K562 (cell line): ENCODE data around the gene EVA1A.

Source experiments
- NR1H2 ChIP-seq: sonication (generic); formaldehyde crosslinking; IDR thresholded peaks from 2 replicates; pipeline ENCODE4 v1.4.0; 2020; ENCODE audit warnings: mild to moderate bottlenecking, missing genetic modification reagents
- PTBP1 ChIP-seq: fragments of 200-400 bp; formaldehyde crosslinking; IDR thresholded peaks from 2 replicates; pipeline ENCODE4 v1.6.1; 2017; ENCODE audit warnings: low read depth, low read length
- TF ChIP-seq, protein P1 (sequence below): fragments of 450-650 bp; IDR thresholded peaks from 2 replicates; pipeline ENCODE4 v1.6.1; 2016
- TF ChIP-seq, protein P2 (sequence below), 2 experiments: fragments of 450-650 bp in 1 of 2; sonication (generic) in 1 of 2; formaldehyde crosslinking in 1 of 2; IDR thresholded peaks in 1 of 2; conservative IDR thresholded peaks in 1 of 2; 2 replicates each; pipeline versions ENCODE4 v1.6.1 to v1.8.1; 2016 to 2023; ENCODE audit warnings: mild to moderate bottlenecking in 2 of 2, moderate library complexity in 2 of 2, inconsistent platforms in 1 of 2, missing genetic modification reagents in 1 of 2

- TF ChIP-seq, protein P1, sequence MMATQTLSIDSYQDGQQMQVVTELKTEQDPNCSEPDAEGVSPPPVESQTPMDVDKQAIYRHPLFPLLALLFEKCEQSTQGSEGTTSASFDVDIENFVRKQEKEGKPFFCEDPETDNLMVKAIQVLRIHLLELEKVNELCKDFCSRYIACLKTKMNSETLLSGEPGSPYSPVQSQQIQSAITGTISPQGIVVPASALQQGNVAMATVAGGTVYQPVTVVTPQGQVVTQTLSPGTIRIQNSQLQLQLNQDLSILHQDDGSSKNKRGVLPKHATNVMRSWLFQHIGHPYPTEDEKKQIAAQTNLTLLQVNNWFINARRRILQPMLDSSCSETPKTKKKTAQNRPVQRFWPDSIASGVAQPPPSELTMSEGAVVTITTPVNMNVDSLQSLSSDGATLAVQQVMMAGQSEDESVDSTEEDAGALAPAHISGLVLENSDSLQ, result no peak
- TF ChIP-seq, protein P2, sequence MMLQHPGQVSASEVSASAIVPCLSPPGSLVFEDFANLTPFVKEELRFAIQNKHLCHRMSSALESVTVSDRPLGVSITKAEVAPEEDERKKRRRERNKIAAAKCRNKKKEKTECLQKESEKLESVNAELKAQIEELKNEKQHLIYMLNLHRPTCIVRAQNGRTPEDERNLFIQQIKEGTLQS (IDR thresholded peaks at IDR 0.05), result no peak
- TF ChIP-seq, protein P2 (CRISPR knock-in tag; conservative IDR thresholded peaks at IDR 0.05), result no peak
- TF ChIP-seq PTBP1 (no peak), NR1H2 (CRISPR knock-in tag) (no peak)
These were observed 37.2 kb upstream of the EVA1A start for GRCh38 chr2:75597949-75598348.
